DND-41 (cell line): ENCODE data around the gene RAD54L.

ENCODE experiments used
- EZH2 ChIP-seq: IDR thresholded peaks from 3 replicates; pipeline ENCODE4 v1.6.1; 2012; ENCODE audit warnings: borderline replicate concordance, low read depth, mild to moderate bottlenecking, moderate library complexity, low read length, inconsistent platforms; ENCODE audit not compliant: severe bottlenecking
- TF ChIP-seq, protein P1 (sequence below): IDR thresholded peaks from 2 replicates; pipeline ENCODE4 v1.5.1; 2012; ENCODE audit warnings: borderline replicate concordance, low read length, moderate library complexity, mild to moderate bottlenecking; ENCODE audit not compliant: poor library complexity, severe bottlenecking; ENCODE audit errors: extremely low read depth

DNA sequence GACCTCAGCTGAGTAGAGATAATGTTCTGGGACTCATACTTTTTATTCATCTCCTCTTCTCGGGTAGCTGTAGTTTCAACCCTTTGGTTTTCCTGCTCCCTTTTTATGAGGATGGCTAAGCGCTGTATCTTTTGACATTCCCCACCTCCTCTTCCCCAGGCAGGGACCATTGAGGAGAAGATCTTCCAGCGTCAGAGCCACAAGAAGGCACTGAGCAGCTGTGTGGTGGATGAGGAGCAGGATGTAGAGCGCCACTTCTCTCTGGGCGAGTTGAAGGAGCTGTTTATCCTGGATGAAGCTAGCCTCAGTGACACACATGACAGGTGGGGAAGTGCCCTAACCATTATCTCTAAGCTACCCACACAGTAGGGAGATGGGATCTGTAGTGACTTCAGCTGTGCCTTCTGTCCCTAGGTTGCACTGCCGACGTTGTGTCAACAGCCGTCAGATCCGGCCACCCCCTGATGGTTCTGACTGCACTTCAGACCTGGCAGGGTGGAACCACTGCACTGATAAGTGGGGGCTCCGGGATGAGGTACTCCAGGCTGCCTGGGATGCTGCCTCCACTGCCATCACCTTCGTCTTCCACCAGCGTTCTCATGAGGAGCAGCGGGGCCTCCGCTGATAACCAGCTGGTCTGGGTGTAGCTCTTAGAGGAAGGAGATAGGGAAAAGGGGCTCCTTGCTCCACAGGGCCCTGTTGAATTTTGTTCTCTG is 30.3 kb downstream of the RAD54L start:
- TF ChIP-seq, protein P1, sequence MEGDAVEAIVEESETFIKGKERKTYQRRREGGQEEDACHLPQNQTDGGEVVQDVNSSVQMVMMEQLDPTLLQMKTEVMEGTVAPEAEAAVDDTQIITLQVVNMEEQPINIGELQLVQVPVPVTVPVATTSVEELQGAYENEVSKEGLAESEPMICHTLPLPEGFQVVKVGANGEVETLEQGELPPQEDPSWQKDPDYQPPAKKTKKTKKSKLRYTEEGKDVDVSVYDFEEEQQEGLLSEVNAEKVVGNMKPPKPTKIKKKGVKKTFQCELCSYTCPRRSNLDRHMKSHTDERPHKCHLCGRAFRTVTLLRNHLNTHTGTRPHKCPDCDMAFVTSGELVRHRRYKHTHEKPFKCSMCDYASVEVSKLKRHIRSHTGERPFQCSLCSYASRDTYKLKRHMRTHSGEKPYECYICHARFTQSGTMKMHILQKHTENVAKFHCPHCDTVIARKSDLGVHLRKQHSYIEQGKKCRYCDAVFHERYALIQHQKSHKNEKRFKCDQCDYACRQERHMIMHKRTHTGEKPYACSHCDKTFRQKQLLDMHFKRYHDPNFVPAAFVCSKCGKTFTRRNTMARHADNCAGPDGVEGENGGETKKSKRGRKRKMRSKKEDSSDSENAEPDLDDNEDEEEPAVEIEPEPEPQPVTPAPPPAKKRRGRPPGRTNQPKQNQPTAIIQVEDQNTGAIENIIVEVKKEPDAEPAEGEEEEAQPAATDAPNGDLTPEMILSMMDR: no peak
- no peak for TF ChIP-seq EZH2
